Esophagus muscularis mucosa (tissue), 4 donors: ENCODE measurements around the gene CD24. TPM values are rescaled to one million over a fixed set of nuclear protein-coding genes. Genes with fewer than 3 reads are reported as not detected.

ENCODE experiments used
- DNase-seq: peaks from one replicate; pipeline ENCODE4 v3.0.0-alpha.2; 2017; ENCODE audit errors: extremely low spot score
- H3K27ac ChIP-seq, 4 donors: fragments of 200-600 bp; sonication (generic); replicated peaks in 1 of 4; 1 replicate in 3 of 4; 2 replicates in 1 of 4; pipeline ENCODE4 v1.5.1; 2016 to 2019; ENCODE audit warnings: mild to moderate bottlenecking in 1 of 4
- H3K27me3 ChIP-seq, 4 donors: fragments of 200-600 bp; sonication (generic); one replicate each; pipeline versions ENCODE4 v1.5.1 to v1.6.0; 2016 to 2019
- H3K36me3 ChIP-seq, 4 donors: fragments of 200-600 bp; sonication (generic); one replicate each; pipeline ENCODE4 v1.5.1; 2016 to 2019
- H3K4me1 ChIP-seq, 4 donors: fragments of 200-600 bp; sonication (generic); one replicate each; pipeline ENCODE4 v1.5.1; 2016 to 2019
- H3K4me3 ChIP-seq, 4 donors: fragments of 200-600 bp; sonication (generic); 1 replicate in 2 of 4; 2 replicates in 2 of 4; pipeline ENCODE4 v1.5.1; 2016 to 2019; ENCODE audit warnings: mild to moderate bottlenecking in 4 of 4, moderate library complexity in 1 of 4
- H3K9me3 ChIP-seq, 4 donors: fragments of 200-600 bp; sonication (generic); 1 replicate in 3 of 4; 2 replicates in 1 of 4; pipeline ENCODE4 v1.5.1; 2016 to 2019
- CTCF ChIP-seq, 3 experiments: fragments of 200-600 bp in 2 of 3; fragments of 450-650 bp in 1 of 3; sonication (generic) in 2 of 3; IDR thresholded peaks; one replicate each; pipeline ENCODE4 v1.5.1; 2017 to 2019; ENCODE audit warnings: antibody characterized with exemption in 3 of 3, mild to moderate bottlenecking in 2 of 3, moderate library complexity in 1 of 3
- EP300 ChIP-seq: sonication (generic); formaldehyde crosslinking; IDR thresholded peaks from one replicate; pipeline ENCODE4 v1.6.1; 2017; ENCODE audit warnings: antibody characterized with exemption
- POLR2A ChIP-seq: fragments of 450-650 bp; IDR thresholded peaks from one replicate; pipeline ENCODE4 v1.6.1; 2017; ENCODE audit warnings: antibody characterized with exemption, moderate library complexity, mild to moderate bottlenecking, low read depth
- POLR2AphosphoS5 ChIP-seq, 2 donors: sonication (generic); formaldehyde crosslinking; IDR thresholded peaks; one replicate each; pipeline ENCODE4 v1.6.1; 2017; ENCODE audit warnings: antibody characterized with exemption in 2 of 2
- WGBS: methylation state at CpG from one replicate; pipeline ENCODE4 v1.1.5; 2018; 5-methylcytosine and 5-hydroxymethylcytosine counted together
- intact Hi-C: fragments of 100-400 bp; cut with DNase I; formaldehyde crosslinking; loops from one replicate; pipeline ENCODE4 v1.15.1; 2023
- total RNA-seq, 4 donors: library from RNA; depleted of rRNA; stranded (reverse); fragments of >200 nt; gene quantifications; one replicate each; pipeline versions ENCODE4 v1.1.0 to v1.2.1, GENCODE V29; 2016

The CD24 gene
- total RNA-seq, 4 donors from 2014 or later, result 1.1 to 10.4 (median 2.2) TPM

GRCh38 chr6:106966229-106966628, 8.3 kb downstream of the CD24 start:
- H3K27ac ChIP-seq, result no peak overlapping the region
- H3K4me3 ChIP-seq, result no peak overlapping the region
- TF ChIP-seq CTCF (IDR thresholded peaks at IDR 0.05) (no peak), POLR2A (no peak), POLR2AphosphoS5 (IDR thresholded peaks at IDR 0.05) (no peak), EP300 (no peak)
- no peaks in the 10 kb centered on the region for H3K9me3 ChIP-seq
- no peak for DNase-seq
- H3K36me3 ChIP-seq, result no peaks in the 10 kb centered on the region
- WGBS, result 71% methylated on average over 1 of the region's 1 CpG
- intact Hi-C loops, result no loop called here
- no peaks in the 10 kb centered on the region for H3K4me1 ChIP-seq
- H3K27me3 ChIP-seq, result peaks cover 0 to 5% (median 0%) of the 10 kb centered on the region in 4 donors

- no peak overlapping the region for H3K27ac ChIP-seq
- no peak overlapping the region for H3K4me3 ChIP-seq
- no peaks in the 10 kb centered on the region for H3K36me3 ChIP-seq
- intact Hi-C loops, result no loop called here
- no peaks in the 10 kb centered on the region for H3K4me1 ChIP-seq
- H3K9me3 ChIP-seq, result no peaks in the 10 kb centered on the region
- no peak for DNase-seq
- WGBS, result 83% methylated on average over 1 of the region's 1 CpG
- H3K27me3 ChIP-seq, result peaks cover 0 to 5% (median 0%) of the 10 kb centered on the region in 4 donors
- TF ChIP-seq CTCF (IDR thresholded peaks at IDR 0.05) (no peak), POLR2A (no peak), EP300 (no peak), POLR2AphosphoS5 (IDR thresholded peaks at IDR 0.05) (no peak)
Observed at GRCh38 chr6:106964954-106965353, 9.6 kb downstream of the CD24 start.

GRCh38 chr6:106964099-106964498, 10.4 kb downstream of the CD24 start:
- no peaks in the 10 kb centered on the region for H3K4me1 ChIP-seq
- no peaks in the 10 kb centered on the region for H3K36me3 ChIP-seq
- H3K9me3 ChIP-seq, result no peaks in the 10 kb centered on the region
- WGBS, result 81% methylated on average over 1 of the region's 1 CpG
- peaks cover 0 to 5% (median 0%) of the 10 kb centered on the region in 4 donors for H3K27me3 ChIP-seq
- no peak for TF ChIP-seq CTCF (IDR thresholded peaks at IDR 0.05)
- no peak for TF ChIP-seq POLR2AphosphoS5 (IDR thresholded peaks at IDR 0.05)
- no peak for TF ChIP-seq EP300
- TF ChIP-seq POLR2A, result no peak
- DNase-seq, result no peak
- no peak overlapping the region for H3K4me3 ChIP-seq
- intact Hi-C loops, result no loop called here
- no peak overlapping the region for H3K27ac ChIP-seq

GRCh38 chr6:106963544-106963943, 11.0 kb downstream of the CD24 start:
- peaks cover 0 to 5% (median 0%) of the 10 kb centered on the region in 4 donors for H3K27me3 ChIP-seq
- DNase-seq, result no peak
- H3K4me3 ChIP-seq, result no peak overlapping the region
- no peak overlapping the region for H3K27ac ChIP-seq
- TF ChIP-seq POLR2AphosphoS5 (IDR thresholded peaks at IDR 0.05), result no peak
- TF ChIP-seq POLR2A, result no peak
- no peaks in the 10 kb centered on the region for H3K9me3 ChIP-seq
- 80% methylated on average over 4 of the region's 4 CpGs for WGBS
- H3K36me3 ChIP-seq, result no peaks in the 10 kb centered on the region
- no peaks in the 10 kb centered on the region for H3K4me1 ChIP-seq
- intact Hi-C loops, result no loop called here

GRCh38 chr6:106961801-106962200, 12.7 kb downstream of the CD24 start:
- no peak for DNase-seq
- intact Hi-C loops, result no loop called here
- Histone ChIP-seq H3K4me1 (no peaks in the 10 kb centered on the region), H3K27ac (no peak overlapping the region), H3K27me3 (peaks cover 0 to 7% (median 0%) of the 10 kb centered on the region in 4 donors), H3K36me3 (no peaks in the 10 kb centered on the region), H3K9me3 (peaks cover 0 to 8% (median 1%) of the 10 kb centered on the region in 4 donors), H3K4me3 (no peak overlapping the region)
- WGBS, result 81% methylated on average over 2 of the region's 2 CpGs
- no peak for TF ChIP-seq EP300
- no peak for TF ChIP-seq POLR2A
- no peak for TF ChIP-seq CTCF (IDR thresholded peaks at IDR 0.05)
- no peak for TF ChIP-seq POLR2AphosphoS5 (IDR thresholded peaks at IDR 0.05)
